ENCODE data around the gene SOCS6. TPM values are rescaled to one million over a fixed set of nuclear protein-coding genes. Genes with fewer than 3 reads are reported as not detected.

The SOCS6 gene
- total RNA-seq, 1 experiment from 2014 or later: 15.5 TPM

GRCh38 chr18:70273021-70273420 lies 15.8 kb upstream of the SOCS6 start:
- no peaks in the 10 kb centered on the region for H3K36me3 ChIP-seq (ENCODE audit: insufficient read depth, low read length, poor library complexity, severe bottlenecking)
- H3K27me3 ChIP-seq (replicated peaks; ENCODE audit: insufficient read depth, low read depth, low read length, poor library complexity): no peaks in the 10 kb centered on the region
- DNase-seq (ENCODE audit: low spot score): no peak
- H3K9me3 ChIP-seq (ENCODE audit: low read depth, low read length, poor library complexity, severe bottlenecking): peaks cover 20% of the 10 kb centered on the region
- BruUV-seq (replicated peaks): no TSS peak
- CTCF ChIA-PET: no interaction called here
- H3K4me1 ChIP-seq (ENCODE audit: insufficient read depth, low read length, poor library complexity, severe bottlenecking): no peaks in the 10 kb centered on the region
- no peak overlapping the region for H3K4me3 ChIP-seq (ENCODE audit: low read depth, low read length, poor library complexity, severe bottlenecking)
- TF ChIP-seq EZH2 (IDR thresholded peaks at IDR 0.05; ENCODE audit: borderline replicate concordance, low read depth, low read length, poor library complexity, severe bottlenecking): no peak
- no peak for TF ChIP-seq CTCF (conservative IDR thresholded peaks at IDR 0.05; ENCODE audit: low read depth, low read length)
- no peak overlapping the region for H3K27ac ChIP-seq (ENCODE audit: low read depth, low read length, poor library complexity, severe bottlenecking)
- intact Hi-C loops (cut with micrococcal nuclease; ENCODE audit: unreplicated experiment): no loop called here
- POLR2A ChIA-PET (ENCODE audit: low non-redundant PET): no interaction called here

GRCh38 chr18:70276416-70277191 lies 12.2 kb upstream of the SOCS6 start:
- POLR2A ChIA-PET (ENCODE audit: low non-redundant PET): no interaction called here
- no TSS peak for BruUV-seq (replicated peaks)
- Histone ChIP-seq H3K9me3 (ENCODE audit: low read depth, low read length, poor library complexity, severe bottlenecking) (peaks cover 13% of the 10 kb centered on the region), H3K4me3 (ENCODE audit: low read depth, low read length, poor library complexity, severe bottlenecking) (no peak overlapping the region), H3K4me1 (ENCODE audit: insufficient read depth, low read length, poor library complexity, severe bottlenecking) (no peaks in the 10 kb centered on the region), H3K27ac (ENCODE audit: low read depth, low read length, poor library complexity, severe bottlenecking) (no peak overlapping the region), H3K27me3 (replicated peaks; ENCODE audit: insufficient read depth, low read depth, low read length, poor library complexity) (no peaks in the 10 kb centered on the region), H3K36me3 (ENCODE audit: insufficient read depth, low read length, poor library complexity, severe bottlenecking) (no peaks in the 10 kb centered on the region)
- intact Hi-C loops (cut with micrococcal nuclease; ENCODE audit: unreplicated experiment): no loop called here
- CTCF ChIA-PET: no interaction called here
- TF ChIP-seq CTCF (conservative IDR thresholded peaks at IDR 0.05; ENCODE audit: low read depth, low read length) (no peak), EZH2 (IDR thresholded peaks at IDR 0.05; ENCODE audit: borderline replicate concordance, low read depth, low read length, poor library complexity, severe bottlenecking) (no peak)
- no peak for DNase-seq (ENCODE audit: low spot score)

GRCh38 chr18:70279470-70279869 lies 9.4 kb upstream of the SOCS6 start:
- Histone ChIP-seq H3K4me3 (ENCODE audit: low read depth, low read length, poor library complexity, severe bottlenecking) (no peak overlapping the region), H3K27ac (ENCODE audit: low read depth, low read length, poor library complexity, severe bottlenecking) (no peak overlapping the region), H3K36me3 (ENCODE audit: insufficient read depth, low read length, poor library complexity, severe bottlenecking) (no peaks in the 10 kb centered on the region), H3K9me3 (ENCODE audit: low read depth, low read length, poor library complexity, severe bottlenecking) (no peaks in the 10 kb centered on the region), H3K4me1 (ENCODE audit: insufficient read depth, low read length, poor library complexity, severe bottlenecking) (no peaks in the 10 kb centered on the region), H3K27me3 (replicated peaks; ENCODE audit: insufficient read depth, low read depth, low read length, poor library complexity) (no peaks in the 10 kb centered on the region)
- TF ChIP-seq CTCF (conservative IDR thresholded peaks at IDR 0.05; ENCODE audit: low read depth, low read length) (no peak), EZH2 (IDR thresholded peaks at IDR 0.05; ENCODE audit: borderline replicate concordance, low read depth, low read length, poor library complexity, severe bottlenecking) (no peak)
- DNase-seq (ENCODE audit: low spot score): no peak
- ChIA-PET POLR2A (ENCODE audit: low non-redundant PET) (no interaction called here), CTCF (no interaction called here)
- intact Hi-C loops (cut with micrococcal nuclease; ENCODE audit: unreplicated experiment): no loop called here
- BruUV-seq (replicated peaks): no TSS peak
